K562 (cell line): ENCODE data around the gene SRC. TPM values are rescaled to one million over a fixed set of nuclear protein-coding genes. Genes with fewer than 3 reads are reported as not detected.

ENCODE experiments used
- ATAC-seq: fragments of 200-7000 bp; cut with Tn5 transposase; 3 replicates; pipeline ENCODE4 v1.9.1; 2020; ENCODE audit warnings: moderate library complexity
- BruUV-seq: library from RNA; stranded (reverse); fragments of 400-500 nt; replicated peaks from 2 replicates; lab custom pipeline; 2021; lab: Mats Ljungman, UMichigan
- CTCF ChIA-PET: fragments of 300-600 bp; formaldehyde crosslinking; extraction: SDS; loops from one replicate; lab custom pipeline; 2021; ENCODE audit warnings: low intra/inter-chr PET ratio; lab: Yijun Ruan, JAX
- POLR2A ChIA-PET: fragments of 300-600, 350-650 bp; sonication (Branson Sonifier 250); formaldehyde crosslinking; extraction: SDS; loops from one replicate; lab custom pipeline; 2021; ENCODE audit warnings: antibody characterized with exemption, inconsistent platforms; lab: Yijun Ruan, JAX
- DNase-seq, 4 experiments: peaks; one replicate each; pipeline versions ENCODE4 v3.0.0 to v3.0.0-alpha.2; 2011 to 2018; ENCODE audit warnings: low spot score in 3 of 4, mixed read lengths in 3 of 4; ENCODE audit errors: extremely low read depth in 1 of 4
- FAIRE-seq: peaks from 2 replicates; lab custom pipeline; 2011; peaks lifted over from hg19 to GRCh38; lab: Jason Lieb, UNC
- H2AFZ ChIP-seq: 2 replicates; pipeline ENCODE4 v1.6.0; 2011; ENCODE audit warnings: low read depth, low read length, control low read depth, inconsistent platforms
- H3K27ac ChIP-seq: fragments of 200-600 bp; 3 replicates; pipeline ENCODE4 v1.8.0; 2011; ENCODE audit warnings: low read depth, mild to moderate bottlenecking, control low read depth, inconsistent platforms, low read length, moderate library complexity, mixed read lengths; ENCODE audit errors: extremely low read depth
- H3K27me3 ChIP-seq, 2 experiments: fragments of 300-600 bp in 1 of 2; 2 replicates in 1 of 2; 3 replicates in 1 of 2; pipeline versions ENCODE4 v1.6.0 to v1.8.0; 2011; ENCODE audit warnings: inconsistent platforms in 2 of 2, low read length in 2 of 2, mild to moderate bottlenecking in 1 of 2, mixed read lengths in 1 of 2, moderate library complexity in 1 of 2; ENCODE audit not compliant: control insufficient read depth in 2 of 2, insufficient read depth in 2 of 2
- H3K36me3 ChIP-seq: fragments of 300-600 bp; 3 replicates; pipeline ENCODE4 v1.8.0; 2011; ENCODE audit warnings: mild to moderate bottlenecking, low read length, inconsistent platforms; ENCODE audit not compliant: control insufficient read depth, insufficient read depth
- H3K4me1 ChIP-seq, 2 experiments: fragments of 200-600 bp in 1 of 2; replicated peaks in 1 of 2; 2 replicates in 1 of 2; 3 replicates in 1 of 2; pipeline versions ENCODE4 v1.5.1 to v1.8.0; 2011; ENCODE audit warnings: inconsistent platforms in 2 of 2, low read length in 2 of 2, mild to moderate bottlenecking in 1 of 2, mixed read lengths in 1 of 2, moderate library complexity in 1 of 2; ENCODE audit not compliant: control insufficient read depth in 2 of 2, insufficient read depth in 2 of 2
- H3K4me2 ChIP-seq: 2 replicates; pipeline ENCODE4 v1.6.1; 2011; ENCODE audit warnings: low read length, control low read depth, inconsistent platforms, mixed read lengths; ENCODE audit not compliant: insufficient read depth
- H3K4me3 ChIP-seq: fragments of 200-600 bp; sonication (generic), shearing (Covaris generic); 2 replicates; pipeline ENCODE4 v1.5.1; 2016; ENCODE audit warnings: control low read depth, inconsistent platforms
- H3K79me2 ChIP-seq: fragments of 200-600 bp; 3 replicates; pipeline ENCODE4 v1.8.0; 2011; ENCODE audit warnings: low read length, inconsistent platforms; ENCODE audit not compliant: control insufficient read depth, insufficient read depth
- H3K9ac ChIP-seq, 2 experiments: 2 replicates each; pipeline versions ENCODE4 v1.6.0 to v1.6.1; 2011; ENCODE audit warnings: low read depth in 2 of 2, low read length in 2 of 2, control low read depth in 1 of 2, inconsistent platforms in 1 of 2, mild to moderate bottlenecking in 1 of 2, mixed read lengths in 1 of 2; ENCODE audit not compliant: insufficient read depth in 1 of 2
- H3K9me1 ChIP-seq: one replicate; pipeline ENCODE4 v1.6.0; 2011; ENCODE audit warnings: inconsistent platforms, mild to moderate bottlenecking, low read length, moderate library complexity; ENCODE audit not compliant: control insufficient read depth, insufficient read depth
- H3K9me3 ChIP-seq: replicated peaks from 2 replicates; pipeline ENCODE4 v1.5.1; 2011; ENCODE audit warnings: low read depth, low read length, inconsistent platforms; ENCODE audit not compliant: control insufficient read depth, insufficient read depth
- H4K20me1 ChIP-seq: replicated peaks from 2 replicates; pipeline ENCODE4 v1.6.1; 2011; ENCODE audit warnings: low read length, inconsistent platforms, mixed read lengths; ENCODE audit not compliant: control insufficient read depth, insufficient read depth
- BRCA1 ChIP-seq, 2 experiments: fragments of 450-650 bp in 1 of 2; sonication (generic) in 1 of 2; formaldehyde crosslinking in 1 of 2; IDR thresholded peaks; 2 replicates each; pipeline versions ENCODE4 v1.5.0 to v1.6.1; 2017 to 2020; ENCODE audit warnings: mild to moderate bottlenecking in 1 of 2, missing genetic modification reagents in 1 of 2
- ETV6 ChIP-seq, 3 experiments: fragments of 150-350 bp in 1 of 3; sonication (generic) in 1 of 3; formaldehyde crosslinking in 1 of 3; IDR thresholded peaks; 2 replicates each; pipeline versions ENCODE4 v1.6.1 to v1.8.0; 2014 to 2022; ENCODE audit warnings: borderline replicate concordance in 2 of 3, low read depth in 2 of 3, antibody characterized with exemption in 1 of 3, low read length in 1 of 3, mild to moderate bottlenecking in 1 of 3, missing genetic modification reagents in 1 of 3
- FIP1L1 ChIP-seq: fragments of 200-400 bp; formaldehyde crosslinking; IDR thresholded peaks from 2 replicates; pipeline ENCODE4 v1.6.1; 2018; ENCODE audit warnings: mild to moderate bottlenecking, low read depth, low read length; ENCODE audit not compliant: poor library complexity, severe bottlenecking
- FOXA1 ChIP-seq: fragments of 450-650 bp; IDR thresholded peaks from 2 replicates; pipeline ENCODE4 v1.6.1; 2016; ENCODE audit warnings: mild to moderate bottlenecking, borderline replicate concordance
- FOXM1 ChIP-seq, 2 experiments: fragments of 450-650 bp in 1 of 2; sonication (generic) in 1 of 2; formaldehyde crosslinking in 1 of 2; IDR thresholded peaks; 2 replicates each; pipeline versions ENCODE4 v1.6.1 to v1.9.0; 2017 to 2022; ENCODE audit warnings: low read depth in 2 of 2, mild to moderate bottlenecking in 2 of 2, missing genetic modification reagents in 1 of 2, moderate library complexity in 1 of 2
- HMG20A ChIP-seq: fragments of 450-650 bp; formaldehyde crosslinking; conservative IDR thresholded peaks from 2 replicates; pipeline ENCODE4 v1.4.0; 2020; ENCODE audit warnings: mild to moderate bottlenecking, mixed read lengths
- MTA2 ChIP-seq: fragments of 450-650 bp; IDR thresholded peaks from 2 replicates; pipeline ENCODE4 v1.6.1; 2016; ENCODE audit warnings: low read depth
- MTF1 ChIP-seq: fragments of 250-450 bp; sonication (Bioruptor Pico); IDR thresholded peaks from 2 replicates; pipeline ENCODE4 v1.9.0; 2021; ENCODE audit warnings: moderate library complexity, mild to moderate bottlenecking, inconsistent platforms, borderline replicate concordance
- RBM22 ChIP-seq: fragments of 200-400 bp; formaldehyde crosslinking; IDR thresholded peaks from 2 replicates; pipeline ENCODE4 v1.6.1; 2018; ENCODE audit warnings: low read length, low read depth; ENCODE audit not compliant: poor library complexity, severe bottlenecking
- SRF ChIP-seq, 2 experiments: fragments of 250-450, 450-650 bp in 1 of 2; sonication (Bioruptor Pico) in 1 of 2; sonication (generic) in 1 of 2; formaldehyde crosslinking; IDR thresholded peaks; 2 replicates each; pipeline versions ENCODE4 v1.5.0 to v1.5.1; 2020 to 2022; ENCODE audit warnings: mild to moderate bottlenecking in 1 of 2, missing genetic modification reagents in 1 of 2
- ZNF140 ChIP-seq: fragments of 250-450 bp; sonication (Bioruptor Pico); IDR thresholded peaks from 2 replicates; pipeline ENCODE4 v1.8.0; 2021; ENCODE audit warnings: moderate library complexity, mild to moderate bottlenecking, inconsistent platforms
- ZNF324 ChIP-seq: fragments of 250-450 bp; sonication (Bioruptor Pico); IDR thresholded peaks from 2 replicates; pipeline ENCODE4 v1.4.0; 2020; ENCODE audit warnings: mild to moderate bottlenecking
- ZNF354B ChIP-seq: fragments of 250-450 bp; sonication (Bioruptor Pico); IDR thresholded peaks from 2 replicates; pipeline ENCODE4 v1.4.0; 2020
- WGBS: fragments of 100-300 bp; shearing (Covaris generic); methylation state at CpG from one replicate; pipeline ENCODE4 v1.1.6; 2016; ENCODE audit warnings: low coverage, mixed read lengths; ENCODE audit not compliant: insufficient coverage; ENCODE audit errors: missing lambda C conversion rate; 5-methylcytosine and 5-hydroxymethylcytosine counted together
- in situ Hi-C: fragments of 300-500 bp; cut with MboI; formaldehyde crosslinking; loops from 4 replicates; pipeline ENCODE4 v1.15.0; 2018; ENCODE audit warnings: inconsistent platforms, mixed read lengths
- intact Hi-C: fragments of 100-400 bp; cut with micrococcal nuclease; formaldehyde crosslinking; loops from 2 replicates; pipeline ENCODE4 v1.14.2; 2022
- polyA plus RNA-seq, 8 experiments: library from polyadenylated mRNA; depleted of rRNA in 4 of 8; stranded (reverse) in 5 of 8; unstranded in 3 of 8; fragments of >200 nt; fragmentation: Nextera tagmentation in 2 of 8; fragmentation: Illumina TruSeq in 1 of 8; extraction: Ambion mirVana in 2 of 8; extraction: Trizol in 1 of 8; gene quantifications; 2 replicates each; pipeline versions ENCODE4 v1.2.1 to v1.2.3, GENCODE V29; 2011 to 2014; ENCODE audit warnings: inconsistent platforms in 1 of 8, missing spikeins in 1 of 8
- total RNA-seq, 7 experiments: library from RNA; depleted of rRNA in 6 of 7; stranded (reverse); fragments of >200 nt in 6 of 7; fragmentation: Illumina TruSeq in 2 of 7; extraction: Trizol in 2 of 7; gene quantifications; 2 replicates each; pipeline versions ENCODE4 v1.2.1 to v1.2.3, GENCODE V29; 2011 to 2021; ENCODE audit warnings: low replicate concordance in 1 of 7
- TF ChIP-seq, protein P1 (sequence below): sonication (generic); IDR thresholded peaks from 2 replicates; pipeline ENCODE4 v1.6.1; 2016
- TF ChIP-seq, protein P2 (sequence below), 2 experiments: fragments of 200-800 bp in 1 of 2; sonication (Bioruptor generic) in 1 of 2; sonication (generic) in 1 of 2; formaldehyde crosslinking in 1 of 2; IDR thresholded peaks in 1 of 2; conservative IDR thresholded peaks in 1 of 2; 2 replicates each; pipeline versions ENCODE4 v1.5.0 to v1.6.1; 2016 to 2020; ENCODE audit warnings: missing compliant biosample characterization in 1 of 2, missing genetic modification characterization in 1 of 2, missing genetic modification reagents in 1 of 2

SRC gene
- total and polyA plus RNA-seq, 9 of the 15 experiments (the other 6 are each of a cell fraction or from before 2014, with no cell fraction given), result 0.06 to 8.5 (median 3.1) TPM

DNA sequence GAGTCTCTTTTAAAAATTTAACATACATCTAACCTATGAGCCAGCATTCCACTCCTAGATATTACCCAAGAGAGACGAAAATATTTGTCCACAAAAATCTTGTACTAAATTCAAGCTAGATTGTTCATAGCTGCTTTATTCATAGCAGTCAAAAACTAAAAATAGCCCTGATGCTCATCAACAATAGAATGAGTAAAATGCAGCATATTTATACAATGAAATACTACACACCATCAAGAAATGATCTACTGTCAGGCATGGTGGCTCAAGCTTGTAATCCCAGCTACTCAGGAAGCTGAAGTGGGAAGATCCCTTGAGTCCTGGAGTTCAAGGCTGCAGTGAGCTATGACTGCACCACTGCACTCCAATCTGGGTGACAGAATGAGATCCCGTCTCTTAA is 22.0 kb upstream of the SRC start:
- FAIRE-seq (peak; percentile 32), ATAC-seq (no peak), DNase-seq (no peak)
- Histone ChIP-seq H2AFZ (no peak overlapping the region), H3K27ac (no peak overlapping the region), H3K27me3 (no peaks in the 10 kb centered on the region), H3K79me2 (no peaks in the 10 kb centered on the region), H3K9me3 (no peaks in the 10 kb centered on the region), H3K4me1 (peaks cover 2 to 4% of the 10 kb centered on the region in 2 experiments; a peak in 2 of 5 replicates), H3K36me3 (no peaks in the 10 kb centered on the region), H4K20me1 (no peaks in the 10 kb centered on the region), H3K9me1 (no peaks in the 10 kb centered on the region), H3K4me3 (no peak overlapping the region), H3K9ac (no peak overlapping the region), H3K4me2 (no peak overlapping the region)
- CTCF ChIA-PET, result no interaction called here
- POLR2A ChIA-PET, result interaction anchor here (0.5 kb wide), 1 partner anchor 16 kb away, joined by 4 read pairs; no protein-coding TSS in a partner anchor
- BruUV-seq, result no TSS peak
- intact Hi-C loops, result no loop called here
- 55% methylated on average over 2 of the region's 2 CpGs for WGBS
- TF ChIP-seq, protein P1, sequence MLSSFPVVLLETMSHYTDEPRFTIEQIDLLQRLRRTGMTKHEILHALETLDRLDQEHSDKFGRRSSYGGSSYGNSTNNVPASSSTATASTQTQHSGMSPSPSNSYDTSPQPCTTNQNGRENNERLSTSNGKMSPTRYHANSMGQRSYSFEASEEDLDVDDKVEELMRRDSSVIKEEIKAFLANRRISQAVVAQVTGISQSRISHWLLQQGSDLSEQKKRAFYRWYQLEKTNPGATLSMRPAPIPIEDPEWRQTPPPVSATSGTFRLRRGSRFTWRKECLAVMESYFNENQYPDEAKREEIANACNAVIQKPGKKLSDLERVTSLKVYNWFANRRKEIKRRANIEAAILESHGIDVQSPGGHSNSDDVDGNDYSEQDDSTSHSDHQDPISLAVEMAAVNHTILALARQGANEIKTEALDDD, result no peak
- TF ChIP-seq, protein P2, sequence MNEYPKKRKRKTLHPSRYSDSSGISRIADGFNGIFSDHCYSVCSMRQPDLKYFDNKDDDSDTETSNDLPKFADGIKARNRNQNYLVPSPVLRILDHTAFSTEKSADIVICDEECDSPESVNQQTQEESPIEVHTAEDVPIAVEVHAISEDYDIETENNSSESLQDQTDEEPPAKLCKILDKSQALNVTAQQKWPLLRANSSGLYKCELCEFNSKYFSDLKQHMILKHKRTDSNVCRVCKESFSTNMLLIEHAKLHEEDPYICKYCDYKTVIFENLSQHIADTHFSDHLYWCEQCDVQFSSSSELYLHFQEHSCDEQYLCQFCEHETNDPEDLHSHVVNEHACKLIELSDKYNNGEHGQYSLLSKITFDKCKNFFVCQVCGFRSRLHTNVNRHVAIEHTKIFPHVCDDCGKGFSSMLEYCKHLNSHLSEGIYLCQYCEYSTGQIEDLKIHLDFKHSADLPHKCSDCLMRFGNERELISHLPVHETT (CRISPR knock-in tag; conservative IDR thresholded peaks at IDR 0.05 in 1 of 2, IDR thresholded peaks at IDR 0.05 in 1 of 2), result no peak
- TF ChIP-seq ZNF140 (CRISPR knock-in tag), result no peak
- TF ChIP-seq MTA2, result no peak
- no peak for TF ChIP-seq FOXA1
- no peak for TF ChIP-seq SRF (CRISPR knock-in tag; IDR thresholded peaks at IDR 0.05)
- no peak for TF ChIP-seq MTF1
- TF ChIP-seq RBM22, result no peak
- TF ChIP-seq ZNF324 (CRISPR knock-in tag), result no peak
- TF ChIP-seq ZNF354B (CRISPR knock-in tag), result no peak
- no peak for TF ChIP-seq HMG20A (CRISPR knock-in tag)
- no peak for TF ChIP-seq FOXM1 (IDR thresholded peaks at IDR 0.05; ENCODE audit: low read depth)
- TF ChIP-seq FOXM1 (CRISPR knock-in tag; IDR thresholded peaks at IDR 0.05; ENCODE audit: low read depth), result no peak
- TF ChIP-seq BRCA1 (IDR thresholded peaks at IDR 0.05), result no peak
- no peak for TF ChIP-seq BRCA1 (CRISPR knock-in tag; IDR thresholded peaks at IDR 0.05)
- no peak for TF ChIP-seq ETV6 (IDR thresholded peaks at IDR 0.05; ENCODE audit: borderline replicate concordance in 1 of 2, low read depth in 2 of 2, low read length in 1 of 2)
- no peak for TF ChIP-seq ETV6 (CRISPR knock-in tag; IDR thresholded peaks at IDR 0.05; ENCODE audit: borderline replicate concordance)
- no peak for TF ChIP-seq FIP1L1
- in situ Hi-C loops, result no loop called here
